ENCODE measurements around the gene TMEM175.

The TMEM175 gene

GRCh38 chr4:1000686-1001260, 68.5 kb downstream of the TMEM175 start:
- no peak for TF ChIP-seq CTCF (IDR thresholded peaks at IDR 0.05; ENCODE audit: low read depth, low read length)
- DNase-seq (ENCODE audit: extremely low read depth, low read depth), result no peak

- DNase-seq (ENCODE audit: extremely low read depth, low read depth), result no peak
- no peak for TF ChIP-seq CTCF (IDR thresholded peaks at IDR 0.05; ENCODE audit: low read depth, low read length)
These were observed 69.4 kb downstream of the TMEM175 start for GRCh38 chr4:1001561-1002130.

DNA sequence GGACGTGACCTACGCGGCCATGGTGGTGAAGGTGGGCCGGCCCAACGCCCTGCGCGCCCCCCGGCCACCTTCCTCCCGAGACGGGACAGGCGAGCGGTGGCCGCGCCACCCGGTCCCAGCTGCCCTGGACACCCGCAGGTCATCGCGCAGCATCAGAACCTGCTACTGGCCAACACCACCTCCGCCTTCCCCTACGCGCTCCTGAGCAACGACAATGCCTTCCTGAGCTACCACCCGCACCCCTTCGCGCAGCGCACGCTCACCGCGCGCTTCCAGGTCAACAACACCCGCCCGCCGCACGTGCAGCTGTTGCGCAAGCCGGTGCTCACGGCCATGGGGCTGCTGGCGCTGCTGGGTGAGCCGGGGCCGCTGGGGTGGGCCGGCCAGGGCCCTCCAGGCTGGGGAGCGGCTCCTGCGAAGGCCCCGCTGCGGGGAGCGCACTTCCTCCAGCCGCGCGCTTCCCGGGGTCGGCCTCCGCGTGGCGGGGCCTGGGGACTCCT, 69.9 kb downstream of the TMEM175 start:
- no peak for DNase-seq (ENCODE audit: extremely low read depth, low read depth)
- TF ChIP-seq CTCF (IDR thresholded peaks at IDR 0.05; ENCODE audit: low read depth, low read length), result no peak

GRCh38 chr4:1002631-1003251, 70.5 kb downstream of the TMEM175 start:
- no peak for DNase-seq (ENCODE audit: extremely low read depth, low read depth)
- no peak for TF ChIP-seq CTCF (IDR thresholded peaks at IDR 0.05; ENCODE audit: low read depth, low read length)

- TF ChIP-seq CTCF (IDR thresholded peaks at IDR 0.05; ENCODE audit: low read depth, low read length), result no peak
- DNase-seq (ENCODE audit: extremely low read depth, low read depth), result no peak
These were observed 71.2 kb downstream of the TMEM175 start for GRCh38 chr4:1003271-1004070.

- DNase-seq (ENCODE audit: extremely low read depth, low read depth), result no peak
- TF ChIP-seq CTCF (IDR thresholded peaks at IDR 0.05; ENCODE audit: low read depth, low read length), result no peak
These were observed 71.8 kb downstream of the TMEM175 start for GRCh38 chr4:1004071-1004418.
